B cell (primary cell): Measurements from ENCODE around the gene RAB33B.

ENCODE experiments used
- CTCF ChIP-seq: fragments of 200-600 bp; IDR thresholded peaks from one replicate; pipeline ENCODE4 v1.8.0; 2022; ENCODE audit warnings: antibody characterized with exemption, mild to moderate bottlenecking
- EZH2 ChIP-seq: IDR thresholded peaks from 2 replicates; pipeline ENCODE4 v1.6.1; 2012; ENCODE audit warnings: borderline replicate concordance, low read depth, mild to moderate bottlenecking, moderate library complexity, low read length; ENCODE audit not compliant: insufficient read depth, poor library complexity, severe bottlenecking

DNA sequence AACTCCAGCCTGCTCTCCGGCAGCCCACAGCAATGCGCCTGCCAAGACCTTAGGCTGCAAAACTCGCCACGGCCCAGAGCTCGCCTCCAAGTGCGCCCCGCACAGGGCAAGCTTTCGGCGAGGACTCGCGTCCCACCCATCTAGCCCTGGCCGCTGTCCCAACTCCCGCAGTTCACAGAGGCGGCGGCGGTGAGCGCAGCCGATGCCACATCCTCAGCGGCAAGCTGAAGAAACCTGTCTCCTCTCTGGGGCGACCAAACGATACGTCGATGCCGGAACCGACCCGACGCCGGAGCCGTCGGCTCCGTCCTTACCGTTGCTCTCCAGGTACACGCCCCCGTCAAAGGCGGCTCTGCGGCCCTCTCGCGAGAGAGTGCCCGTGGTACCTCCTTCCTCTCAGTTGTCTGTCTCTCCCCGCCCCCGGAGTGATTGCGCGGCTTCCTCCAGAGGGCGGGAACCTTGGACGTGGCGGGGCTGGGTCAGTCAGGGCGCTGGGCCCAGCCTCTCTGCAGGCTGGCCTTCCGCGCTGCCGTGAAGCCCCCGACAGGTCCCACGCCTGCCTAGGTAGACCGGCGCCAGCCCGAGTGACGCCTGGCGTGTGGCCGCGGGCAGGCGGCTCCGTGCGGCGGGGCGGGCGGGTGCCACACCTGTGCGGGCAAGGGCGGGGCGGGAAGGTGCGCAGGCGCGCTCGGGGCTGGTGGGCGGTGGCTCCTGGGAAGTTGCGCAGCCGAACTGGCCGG is 380 bp upstream of the RAB33B start:
- TF ChIP-seq CTCF (peak; percentile 42), EZH2 (no peak)
